ENCODE measurements around the gene SPEM2.

- TF ChIP-seq CTCF (IDR thresholded peaks at IDR 0.05) (no peak), EZH2 (IDR thresholded peaks at IDR 0.05) (no peak), EZH2phosphoT487 (IDR thresholded peaks at IDR 0.05) (no peak)
These were observed 46.3 kb downstream of the SPEM2 start for GRCh38 chr17:7471729-7472128.

All from neural progenitor cell (in vitro differentiated cells).